Aorta (tissue), 5 donors: ENCODE measurements around the gene RIMBP3C. TPM values are rescaled to one million over a fixed set of nuclear protein-coding genes. Genes with fewer than 3 reads are reported as not detected.
"Not testable (repeated sequence)": the region's sequence is repeated elsewhere in the genome, so short reads cannot be mapped to it uniquely, and the experiment has no call there.

Experiments
- ATAC-seq: fragments of 200-7000 bp; cut with Tn5 transposase; one replicate; pipeline ENCODE4 v1.9.1; 2022; ENCODE audit warnings: moderate library complexity; ENCODE audit not compliant: low FRiP score
- DNase-seq, 2 donors: peaks; one replicate each; pipeline ENCODE4 v3.0.0-alpha.2; 2020
- H3K27ac ChIP-seq, 2 donors: one replicate each; pipeline ENCODE4 v1.5.1; 2013; ENCODE audit warnings: low read length in 2 of 2, mild to moderate bottlenecking in 2 of 2, moderate library complexity in 2 of 2, control low read depth in 1 of 2, inconsistent platforms in 1 of 2, low read depth in 1 of 2
- H3K27me3 ChIP-seq, 2 donors: one replicate each; pipeline ENCODE4 v1.6.1; 2013; ENCODE audit warnings: control low read depth in 1 of 2, low read length in 1 of 2, mild to moderate bottlenecking in 1 of 2, moderate library complexity in 1 of 2; ENCODE audit not compliant: insufficient read depth in 2 of 2, control insufficient read depth in 1 of 2
- H3K36me3 ChIP-seq, 2 donors: one replicate each; pipeline ENCODE4 v1.6.1; 2013; ENCODE audit warnings: control low read depth in 1 of 2, low read length in 1 of 2, mild to moderate bottlenecking in 1 of 2; ENCODE audit not compliant: insufficient read depth in 2 of 2, control insufficient read depth in 1 of 2
- H3K4me1 ChIP-seq, 2 donors: one replicate each; pipeline ENCODE4 v1.6.1; 2013; ENCODE audit warnings: low read length in 2 of 2, control low read depth in 1 of 2, mild to moderate bottlenecking in 1 of 2, moderate library complexity in 1 of 2; ENCODE audit not compliant: insufficient read depth in 2 of 2, control insufficient read depth in 1 of 2
- H3K4me3 ChIP-seq, 2 donors: one replicate each; pipeline ENCODE4 v1.5.1; 2013; ENCODE audit warnings: low read length in 2 of 2, control low read depth in 1 of 2, mild to moderate bottlenecking in 1 of 2
- H3K9me3 ChIP-seq: one replicate; pipeline ENCODE4 v1.6.1; 2013; ENCODE audit warnings: mild to moderate bottlenecking, low read length; ENCODE audit not compliant: control insufficient read depth
- WGBS, 2 donors: extraction: QIAGEN DNeasy Blood & Tissue Kit; methylation state at CpG; one replicate each; pipeline ENCODE4 v1.1.7; 2013; 5-methylcytosine and 5-hydroxymethylcytosine counted together
- intact Hi-C, 2 donors: fragments of 100-400 bp; cut with DNase I; formaldehyde crosslinking; loops; one replicate each; pipeline versions ENCODE4 v1.14.2 to v1.15.0; 2022
- polyA plus RNA-seq, 2 donors: library from polyadenylated mRNA; stranded (reverse); fragments of 200-250 nt; gene quantifications; one replicate each; pipeline ENCODE4 v1.2.3, GENCODE V29; 2013
- total RNA-seq, 2 donors: library from RNA; stranded (reverse); fragmentation: NEBNext Ultra II Directional; extraction: Animal tissue kit (Norgen Biotek cat#: 25700); gene quantifications; one replicate each; pipeline ENCODE4 v1.2.1, GENCODE V29; 2021
- donor health status: healthy with polysubstance abuse.
- donor health status: Bipolar disorder and iron deficiency.
- donor health status: DM: no; HTN: no; CAD: no.
- donor health status: DM: no; HTN: no; CAD: no.
- donor health status: DM: yes; HTN: yes; CAD: no.

The RIMBP3C gene
- total and polyA plus RNA-seq, 4 donors = 0.32 TPM; not detected in 3

DNA sequence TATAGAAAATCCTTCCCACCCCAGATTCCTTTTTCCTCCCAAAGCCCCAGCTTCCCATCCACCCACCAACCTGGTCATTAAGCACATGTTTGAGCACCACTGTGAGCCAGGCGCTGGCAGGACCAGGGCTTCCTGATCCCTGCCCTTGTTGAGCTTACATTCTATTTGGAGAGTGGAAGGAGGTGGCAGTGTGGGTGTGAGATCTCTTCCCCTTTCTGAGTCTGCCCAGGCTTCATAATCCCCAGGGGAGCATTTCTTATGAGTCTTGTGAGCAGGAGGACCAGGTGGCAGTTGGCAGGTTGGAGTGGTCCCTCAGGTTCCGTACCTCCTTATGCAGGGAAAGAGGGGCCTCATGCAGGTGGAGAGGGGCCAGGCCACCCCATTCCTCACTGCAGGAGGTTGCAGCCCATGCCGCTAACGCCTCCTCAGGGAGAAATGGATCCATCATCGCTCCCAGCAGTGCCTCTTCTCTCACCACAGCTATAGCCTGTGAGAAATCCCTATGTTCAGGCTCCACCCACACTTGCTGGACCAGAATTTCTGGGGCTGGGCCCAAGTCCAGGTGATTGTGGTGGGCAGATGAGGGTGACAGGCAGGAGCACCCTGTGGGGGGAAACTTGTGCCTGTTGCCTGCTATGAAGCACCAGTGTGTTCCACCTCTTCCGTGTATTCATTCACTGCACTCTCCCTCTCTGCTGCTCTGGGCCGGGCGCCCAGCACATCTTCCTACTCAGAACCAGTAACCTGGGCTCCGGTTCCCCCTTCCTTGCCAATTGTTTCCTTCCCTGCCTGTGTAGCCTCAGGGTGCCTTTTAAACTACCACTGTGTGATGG lies 39.8 kb upstream of the RIMBP3C start:
- DNase-seq = no peak
- no peak for ATAC-seq
- WGBS, 2 donors = 53 to 61% methylated on average over 9 of the region's 9 CpGs
- intact Hi-C loops = no loop called here
- Histone ChIP-seq H3K9me3 (no peaks in the 10 kb centered on the region), H3K4me1 (peaks cover 0 to 6% of the 10 kb centered on the region in 2 donors), H3K27ac (peak overlapping the region in 1 of 2 donors; percentile 53), H3K4me3 (no peak overlapping the region), H3K36me3 (peaks cover 5 to 9% of the 10 kb centered on the region in 2 donors), H3K27me3 (no peaks in the 10 kb centered on the region)

DNA sequence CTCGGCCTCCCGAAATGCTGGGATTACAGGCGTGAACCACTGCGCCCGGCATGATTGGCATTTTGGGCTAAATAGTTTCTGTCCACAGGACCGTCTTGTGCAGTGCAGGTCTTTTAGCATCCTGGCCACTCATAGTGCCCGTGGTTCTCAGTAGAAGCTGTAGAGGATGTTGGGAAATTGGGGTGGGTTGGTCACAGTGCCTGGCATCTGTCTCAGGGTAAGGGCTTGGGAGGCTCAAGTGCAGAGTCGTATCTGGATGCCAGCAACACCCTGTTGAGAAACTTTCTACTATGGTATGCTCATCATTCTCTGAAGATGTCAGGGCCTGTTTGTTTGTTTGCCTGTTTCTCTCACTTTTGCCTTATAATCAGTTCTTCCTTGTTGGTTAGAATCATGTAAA lies 38.1 kb upstream of the RIMBP3C start:
- H3K27ac ChIP-seq = no peak overlapping the region
- DNase-seq (no peak), ATAC-seq (no peak)
- H3K9me3 ChIP-seq = no peaks in the 10 kb centered on the region
- intact Hi-C loops = no loop called here
- WGBS, 2 donors = 83% methylated on average over 8 of the region's 8 CpGs
- H3K4me1 ChIP-seq = peaks cover 2 to 6% of the 10 kb centered on the region in 2 donors
- peaks cover under 1 to 7% of the 10 kb centered on the region in 2 donors for H3K36me3 ChIP-seq
- H3K4me3 ChIP-seq = no peak overlapping the region
- H3K27me3 ChIP-seq = no peaks in the 10 kb centered on the region

DNA sequence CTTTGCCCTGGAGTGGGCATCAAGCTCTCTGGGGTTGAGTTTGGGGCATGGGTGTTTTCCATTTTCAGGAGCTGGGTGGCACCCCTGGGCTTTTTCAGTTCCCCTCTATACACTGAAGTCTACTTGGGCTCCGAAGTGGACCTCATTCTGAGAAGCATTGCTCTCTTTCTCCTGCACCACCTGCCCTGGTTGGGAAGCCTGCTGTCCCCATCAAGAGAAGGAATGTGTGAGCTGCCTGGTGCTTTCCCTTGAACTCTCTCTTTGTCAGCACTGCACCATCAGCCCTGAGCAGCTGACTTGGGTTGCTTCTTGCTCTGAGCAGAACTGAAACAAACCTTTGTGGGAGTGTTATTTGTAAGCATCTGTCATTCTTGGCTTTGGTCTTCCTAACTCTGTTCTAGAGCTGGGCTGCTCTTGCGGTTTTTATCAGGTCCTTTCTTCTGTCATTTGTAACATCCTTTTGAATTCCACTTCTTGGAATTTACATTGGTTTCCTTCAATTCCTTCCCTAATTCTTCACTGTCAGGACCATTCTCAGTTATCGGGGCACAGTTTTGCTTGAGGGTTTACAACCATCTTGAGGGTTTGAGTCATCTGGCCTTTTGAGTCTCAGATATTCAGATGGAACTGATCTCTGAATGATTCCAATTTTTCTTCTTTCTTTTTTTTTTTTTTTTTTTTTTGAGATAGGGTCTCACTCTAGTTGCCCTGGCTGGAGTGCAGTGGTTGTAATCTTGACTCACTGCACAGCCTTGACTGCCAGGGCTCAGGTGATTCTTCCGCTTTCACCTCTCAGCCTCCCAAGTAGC lies 36.7 kb upstream of the RIMBP3C start:
- no peak overlapping the region for H3K4me3 ChIP-seq
- H3K4me1 ChIP-seq = peaks cover 2 to 6% of the 10 kb centered on the region in 2 donors
- no peaks in the 10 kb centered on the region for H3K9me3 ChIP-seq
- H3K27me3 ChIP-seq = no peaks in the 10 kb centered on the region
- WGBS, 2 donors = 70 to 72% methylated on average over 4 of the region's 4 CpGs
- ATAC-seq = no peak
- H3K27ac ChIP-seq = no peak overlapping the region
- DNase-seq = no peak
- intact Hi-C loops = no loop called here
- peaks cover 0 to under 1% of the 10 kb centered on the region in 2 donors for H3K36me3 ChIP-seq

DNA sequence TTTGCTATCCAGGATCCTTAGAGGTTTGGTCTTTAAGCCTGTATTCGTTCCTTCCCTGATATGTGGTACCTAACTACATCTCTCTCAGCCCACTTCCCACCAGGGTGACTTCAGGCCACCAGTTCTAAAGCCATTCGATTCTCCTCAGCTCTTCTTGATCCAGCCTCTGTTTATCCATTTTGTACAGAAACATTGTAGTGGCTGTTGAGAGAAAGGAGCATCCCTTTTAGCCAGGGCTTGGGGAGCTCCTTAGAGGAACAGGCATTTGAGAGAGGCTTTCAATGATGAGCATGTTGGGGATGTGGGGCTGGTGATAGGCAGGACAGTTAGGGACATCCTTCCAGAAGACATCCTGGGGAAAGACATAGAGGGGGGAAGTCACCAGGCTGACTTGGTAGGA lies 34.1 kb upstream of the RIMBP3C start:
- H3K27ac ChIP-seq = no peak overlapping the region
- no peaks in the 10 kb centered on the region for H3K36me3 ChIP-seq
- 73 to 74% methylated on average over 2 of the region's 2 CpGs for WGBS, 2 donors
- DNase-seq = no peak
- peaks cover 0 to 2% of the 10 kb centered on the region in 2 donors for H3K4me1 ChIP-seq
- no peaks in the 10 kb centered on the region for H3K27me3 ChIP-seq
- intact Hi-C loops = no loop called here
- ATAC-seq = no peak
- no peaks in the 10 kb centered on the region for H3K9me3 ChIP-seq
- no peak overlapping the region for H3K4me3 ChIP-seq

DNA sequence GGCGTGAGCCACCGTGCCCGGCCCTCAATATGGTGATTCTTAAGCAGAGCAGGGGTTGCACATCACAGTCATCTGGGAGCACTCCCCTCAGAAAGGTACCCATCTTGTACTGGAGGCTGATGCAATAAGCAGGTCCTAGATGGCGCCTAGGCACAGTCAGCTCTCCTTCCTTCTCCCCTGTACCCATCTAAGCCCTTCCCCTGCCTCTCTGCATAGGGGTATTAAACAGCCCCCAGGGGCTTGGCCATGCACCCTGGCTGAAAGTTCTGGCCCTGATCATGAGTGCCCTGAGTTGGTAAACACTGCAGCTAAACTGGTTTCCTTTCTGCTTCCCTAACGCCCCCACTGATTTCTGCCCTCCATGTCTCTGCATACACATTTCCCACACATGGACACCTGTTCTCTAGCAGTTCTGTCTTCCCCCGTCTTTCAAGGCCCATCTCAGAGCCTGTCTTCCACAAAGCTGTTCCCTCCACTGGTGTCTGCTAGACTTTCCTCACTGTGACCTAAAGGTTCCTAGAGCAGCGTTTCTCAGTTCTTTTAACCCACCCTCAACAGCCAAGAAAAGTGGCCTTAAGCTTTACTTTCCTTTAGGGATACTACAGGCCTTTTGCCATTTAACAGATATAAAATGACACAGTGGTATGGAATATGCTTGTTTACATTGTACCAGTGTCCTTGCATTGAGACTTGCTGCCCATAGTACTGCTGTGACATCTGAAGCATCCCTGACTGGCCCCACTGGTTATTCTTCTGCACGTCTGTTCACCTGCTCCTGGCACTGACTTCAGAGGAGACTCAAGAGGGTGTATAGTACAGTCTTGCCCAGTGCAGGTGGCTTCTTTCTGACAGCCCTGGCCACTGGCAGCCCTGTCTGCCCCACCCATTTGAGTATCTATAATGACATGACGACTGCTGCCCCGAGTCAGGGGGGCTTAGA lies 31.8 kb upstream of the RIMBP3C start:
- Histone ChIP-seq H3K4me1 (peaks cover 0 to 2% of the 10 kb centered on the region in 2 donors), H3K36me3 (no peaks in the 10 kb centered on the region), H3K27ac (no peak overlapping the region), H3K4me3 (no peak overlapping the region), H3K27me3 (no peaks in the 10 kb centered on the region), H3K9me3 (no peaks in the 10 kb centered on the region)
- WGBS, 2 donors = 67 to 71% methylated on average over 10 of the region's 10 CpGs
- intact Hi-C loops = no loop called here
- DNase-seq = no peak
- no peak for ATAC-seq

DNA sequence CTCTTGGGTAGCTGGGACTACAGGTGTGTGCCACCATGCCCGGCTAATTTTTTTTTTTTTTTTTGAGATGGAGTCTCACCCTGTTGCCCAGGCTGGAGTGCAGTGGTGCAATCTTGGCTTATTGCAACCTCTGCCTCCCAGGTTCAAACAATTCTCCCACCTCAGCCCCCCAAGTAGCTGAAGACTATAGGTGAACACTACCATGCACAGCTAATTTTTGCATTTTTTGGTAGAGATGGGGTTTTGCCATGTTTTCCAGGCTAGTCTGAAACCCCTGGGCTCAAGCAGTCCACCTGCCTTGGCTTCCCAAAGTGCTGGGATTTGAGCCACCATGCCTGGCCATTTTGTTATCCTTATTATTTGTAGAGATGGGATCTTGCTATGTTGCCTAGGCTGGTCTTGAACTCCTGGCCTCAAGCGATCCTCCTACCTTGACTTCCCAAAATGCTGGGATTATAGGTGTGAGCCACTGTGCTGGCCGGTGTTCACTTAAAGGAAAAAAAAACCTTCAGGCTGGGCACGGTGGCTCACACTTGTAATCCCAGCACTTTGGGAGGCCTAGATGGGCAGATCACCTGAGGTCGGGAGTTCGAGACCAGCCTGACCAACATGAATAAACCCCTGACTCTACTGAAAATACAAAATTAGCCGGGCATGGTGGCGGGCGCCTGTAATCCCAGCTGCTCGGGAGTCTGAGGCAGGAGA lies 29.9 kb upstream of the RIMBP3C start:
- 93 to 95% methylated on average over 10 of the region's 10 CpGs for WGBS, 2 donors
- H3K9me3 ChIP-seq = not testable (repeated sequence)

DNA sequence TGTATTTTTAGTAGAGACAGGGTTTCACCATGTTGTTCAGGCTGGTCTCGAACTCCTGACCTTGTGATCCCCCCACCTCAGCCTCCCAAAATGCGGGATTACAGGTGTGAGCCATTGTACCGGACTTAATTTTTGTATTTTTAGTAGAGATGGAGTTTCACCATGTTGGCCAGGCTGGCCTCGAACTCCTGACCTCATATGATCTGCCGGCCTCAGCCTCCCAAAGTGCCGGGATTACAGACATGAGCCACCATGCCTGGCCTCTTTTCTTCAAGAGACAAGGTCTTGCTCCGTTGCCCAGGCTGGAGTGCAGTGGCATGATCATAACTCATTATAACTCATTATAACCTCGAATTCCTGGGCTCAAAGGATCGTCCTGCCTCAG lies 29.4 kb upstream of the RIMBP3C start:
- H3K4me1 ChIP-seq, H3K9me3 ChIP-seq, ATAC-seq, DNase-seq, H3K36me3 ChIP-seq, H3K27ac ChIP-seq, intact Hi-C loops, H3K4me3 ChIP-seq, H3K27me3 ChIP-seq: not testable (repeated sequence)
- WGBS, 2 donors = 93% methylated on average over 9 of the region's 9 CpGs

More for the DNA sequence above, 29.9 kb upstream of the RIMBP3C start:
- H3K27me3 ChIP-seq, H3K4me3 ChIP-seq, H3K4me1 ChIP-seq, DNase-seq, ATAC-seq, H3K27ac ChIP-seq, H3K36me3 ChIP-seq, intact Hi-C loops: not testable (repeated sequence)

DNA sequence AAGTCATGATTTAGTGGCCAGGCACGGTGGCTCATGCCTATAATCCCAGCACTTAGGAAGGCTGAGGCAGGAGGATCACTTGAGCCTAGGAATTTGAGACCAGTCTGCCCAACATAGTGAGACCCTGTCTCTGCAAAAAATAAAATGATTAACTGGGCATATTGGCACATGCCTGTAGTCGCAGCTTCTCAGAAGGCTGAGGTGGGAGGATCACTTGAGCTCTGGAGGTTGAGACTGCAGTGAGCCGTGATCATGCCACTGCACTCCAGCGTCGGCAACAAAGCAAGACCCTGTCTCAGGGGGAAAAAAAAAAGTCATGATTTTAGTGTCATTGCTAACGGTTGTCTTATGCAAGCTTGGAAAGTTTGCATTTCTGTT lies 28.2 kb upstream of the RIMBP3C start:
- 58 to 69% methylated on average over 6 of the region's 6 CpGs for WGBS, 2 donors
- Histone ChIP-seq H3K36me3 (no peaks in the 10 kb centered on the region), H3K27ac (no peak overlapping the region), H3K4me1 (no peaks in the 10 kb centered on the region), H3K27me3 (no peaks in the 10 kb centered on the region), H3K4me3 (no peak overlapping the region), H3K9me3 (no peaks in the 10 kb centered on the region)
- DNase-seq = no peak
- intact Hi-C loops = no loop called here
- ATAC-seq = no peak
